Measurements from ENCODE around the gene NWD2.

GRCh38 chr4:37455301-37456131 is 211.0 kb downstream of the NWD2 start:
- TF ChIP-seq CTCF (IDR thresholded peaks at IDR 0.05) (no peak), ZFX (IDR thresholded peaks at IDR 0.05; ENCODE audit: borderline replicate concordance) (no peak)

All from 22Rv1 (cell line).